Renal pelvis (tissue), 4 donors: Measurements from ENCODE around the gene MEIKIN. TPM values are rescaled to one million over a fixed set of nuclear protein-coding genes. Genes with fewer than 3 reads are reported as not detected.
A peak's percentile ranks its signal among the peaks of the same experiment; 100 is the strongest.

Source experiments
- DNase-seq: peaks from one replicate; pipeline ENCODE4 v3.0.0-alpha.2; 2013
- polyA plus RNA-seq, 3 donors: library from polyadenylated mRNA; unstranded; fragments of 120-200 nt; gene quantifications; one replicate each; pipeline ENCODE4 v1.2.1, GENCODE V29; 2013; ENCODE audit not compliant: insufficient read length in 3 of 3

Gene MEIKIN
- polyA plus RNA-seq, 3 donors: not detected

DNA sequence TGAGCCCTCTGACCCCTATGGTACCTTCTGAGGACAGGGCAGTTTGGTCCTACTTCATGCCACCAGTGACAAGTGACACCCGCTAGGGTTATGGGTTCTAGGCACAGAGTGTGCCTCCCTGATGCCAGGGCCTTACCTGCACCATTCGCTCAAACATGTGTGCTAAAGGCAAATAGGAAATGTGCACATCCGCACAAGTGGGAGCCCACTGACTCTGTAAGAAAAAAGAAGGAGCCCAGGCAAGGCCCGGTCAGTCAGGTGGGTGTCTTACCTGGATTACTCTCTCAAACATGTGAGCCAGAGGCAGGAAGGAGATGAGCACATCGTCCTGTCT lies 29.1 kb upstream of the MEIKIN start:
- no peak for DNase-seq

- no peak for DNase-seq
Observed at GRCh38 chr5:131974016-131974415, 28.6 kb upstream of the MEIKIN start.

DNA sequence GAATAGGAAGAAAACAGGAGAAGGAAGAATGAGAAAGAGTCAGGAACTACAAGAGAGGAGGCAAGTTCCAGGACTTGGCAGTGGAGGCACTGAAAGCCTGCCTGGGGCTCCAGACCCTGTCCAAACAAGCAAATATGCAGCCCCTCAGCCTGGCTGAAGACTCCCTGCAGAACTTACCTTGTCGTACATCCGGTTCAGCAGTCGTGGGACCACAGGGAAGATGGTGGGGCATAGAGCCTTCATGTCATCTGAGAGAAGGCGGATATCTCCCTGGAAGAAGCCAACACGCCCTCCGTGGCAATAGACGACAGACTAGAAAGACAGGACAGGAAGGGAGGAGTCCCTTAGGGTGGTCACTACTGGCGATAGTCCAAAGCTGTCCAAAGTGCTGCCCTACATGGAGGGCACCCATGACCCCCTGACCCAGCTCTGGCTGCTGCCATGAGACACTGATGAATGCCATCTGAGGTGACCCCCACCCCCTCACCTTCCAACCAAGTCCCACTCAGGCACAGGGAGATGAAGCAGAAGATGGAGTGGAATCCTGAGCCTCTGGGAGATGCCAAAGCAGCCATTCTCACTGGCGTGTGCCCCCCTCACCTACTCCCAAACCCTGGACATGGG lies 27.7 kb upstream of the MEIKIN start:
- no peak for DNase-seq

DNA sequence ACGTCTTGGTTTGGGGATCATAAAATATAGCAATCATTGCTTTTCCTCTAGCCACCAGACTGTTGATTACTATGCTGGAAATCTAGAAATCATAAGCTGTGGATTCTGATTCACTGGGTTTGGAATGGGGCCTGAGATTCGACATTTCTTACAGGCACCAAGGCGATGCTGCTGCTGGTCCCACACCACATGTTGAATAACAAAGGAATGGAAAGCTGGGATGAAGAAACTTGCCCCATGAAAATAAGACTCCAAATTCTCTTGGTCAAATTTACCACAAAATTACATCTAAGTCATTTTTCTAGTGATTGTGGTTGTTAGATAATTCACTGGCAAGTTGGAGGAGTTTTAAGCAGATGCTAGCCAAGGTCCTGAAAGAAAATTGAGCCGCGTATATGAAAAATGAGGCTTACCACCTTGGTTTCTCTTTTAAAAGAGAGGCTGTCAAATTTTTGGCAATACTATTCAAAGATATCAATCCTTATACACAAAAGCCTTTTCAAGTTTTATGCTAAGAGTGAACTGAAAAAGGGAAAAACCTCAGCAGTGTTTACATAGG lies 23.0 kb upstream of the MEIKIN start:
- no peak for DNase-seq

GRCh38 chr5:131966551-131966950 lies 21.1 kb upstream of the MEIKIN start:
- no peak for DNase-seq

DNA sequence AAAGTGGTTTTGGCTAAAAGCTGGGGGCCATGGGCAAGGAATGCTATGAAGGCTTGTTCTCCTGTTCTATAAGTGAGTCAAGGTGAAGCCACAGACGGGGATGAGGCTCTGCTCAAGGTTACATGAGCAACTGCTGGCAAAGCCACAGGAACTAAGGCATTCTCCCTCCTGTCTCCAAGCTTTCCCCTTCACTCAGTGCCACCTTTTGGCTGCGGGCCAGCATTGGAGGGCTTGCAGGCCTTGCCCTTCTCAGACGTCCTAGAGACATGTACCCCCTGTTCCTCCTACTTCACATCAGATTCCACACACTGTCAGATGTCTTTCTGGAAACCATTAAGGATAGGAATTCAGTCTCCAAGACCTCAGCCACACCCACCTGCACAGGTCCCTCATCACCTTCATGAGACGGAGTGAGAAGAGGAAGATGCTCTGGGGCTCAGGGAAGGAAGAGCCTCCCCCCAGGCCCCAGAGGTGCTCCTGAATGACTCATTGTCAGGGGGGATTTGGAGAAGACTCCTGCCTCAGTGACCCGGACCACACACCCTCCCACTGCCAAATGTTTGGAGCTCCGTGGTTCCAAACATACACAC lies 20.5 kb upstream of the MEIKIN start:
- DNase-seq: no peak

DNA sequence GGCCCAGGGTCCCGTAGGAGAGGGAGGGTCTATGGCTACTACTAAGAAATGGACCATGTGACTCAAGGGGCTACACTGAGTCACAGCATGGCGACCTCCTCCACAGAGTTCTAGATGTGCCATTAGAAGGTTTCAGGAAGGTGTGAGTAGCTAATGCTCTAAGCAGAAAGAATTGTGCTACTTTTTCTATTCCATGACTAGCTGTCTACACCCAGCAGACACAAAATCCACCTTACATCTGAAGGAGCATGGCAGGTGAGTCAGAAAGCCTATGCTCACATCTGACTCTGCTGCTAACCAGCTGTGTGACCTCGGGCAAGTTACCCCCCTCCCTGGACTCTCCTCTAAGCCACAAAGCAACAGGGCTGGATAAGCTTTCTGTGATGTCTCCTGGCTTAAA lies 14.4 kb upstream of the MEIKIN start:
- no peak for DNase-seq

- DNase-seq: no peak
Observed at GRCh38 chr5:131959136-131959535, 13.7 kb upstream of the MEIKIN start.

DNA sequence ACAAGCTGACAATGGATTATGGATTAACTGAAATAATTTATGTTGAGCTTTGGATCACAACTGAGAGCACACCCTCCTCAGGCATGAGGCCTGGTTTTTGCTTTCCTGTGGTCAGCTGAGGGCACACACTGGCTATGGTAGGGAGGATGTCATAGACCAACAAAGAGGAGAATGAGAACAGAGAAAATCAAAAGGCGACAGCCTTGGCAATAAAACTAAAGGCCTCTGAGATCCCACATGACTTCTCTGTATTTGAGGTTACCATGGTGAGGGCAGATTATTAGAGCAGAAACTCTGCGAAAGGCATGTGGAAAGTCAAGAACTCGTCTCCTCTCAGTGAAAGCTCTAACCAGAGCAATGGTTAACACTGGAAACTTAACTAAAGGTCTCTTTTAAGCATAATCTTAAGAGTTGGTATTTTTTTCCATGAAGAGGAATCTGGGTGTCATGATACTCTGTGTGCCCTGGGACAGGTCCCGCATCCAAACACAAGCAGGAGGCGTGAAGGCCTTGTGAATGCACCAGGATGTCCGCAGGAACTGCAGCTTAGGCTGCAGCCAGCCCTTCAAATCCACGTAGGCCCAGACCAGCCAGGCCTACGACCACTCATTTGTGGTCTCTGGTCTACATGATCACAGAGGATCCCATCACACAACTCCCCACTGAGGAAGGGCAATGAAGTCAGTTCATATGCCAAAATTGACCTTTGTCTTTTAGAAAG lies 12.4 kb upstream of the MEIKIN start:
- DNase-seq: peak; percentile 33

- DNase-seq: no peak
Observed at GRCh38 chr5:131953969-131954368, 8.5 kb upstream of the MEIKIN start.

DNA sequence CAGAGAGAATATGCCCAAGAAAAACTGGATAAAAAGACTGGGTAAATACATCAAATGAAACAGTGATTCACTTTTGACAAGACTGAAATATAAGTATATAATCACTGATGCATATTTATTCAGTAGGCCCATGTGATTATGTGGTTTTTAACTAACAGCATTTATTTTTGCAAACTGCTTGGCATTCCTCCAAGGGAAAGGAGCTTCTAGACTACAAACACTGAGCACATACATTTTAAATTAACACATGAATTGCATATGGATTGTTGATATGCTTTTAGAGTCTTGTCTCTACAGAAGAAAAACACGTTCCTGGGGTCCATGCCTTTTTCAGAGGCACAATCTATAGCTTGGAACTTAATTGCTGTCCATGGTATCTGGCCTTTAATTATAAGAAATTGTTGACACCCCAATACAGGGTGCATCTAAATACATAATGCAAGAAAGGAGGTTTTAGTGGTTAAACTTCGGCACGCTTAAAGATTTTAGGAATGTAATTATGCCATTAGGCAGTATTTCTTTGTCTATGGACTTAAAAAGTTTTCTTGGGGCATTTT lies 6.9 kb upstream of the MEIKIN start:
- DNase-seq: no peak

DNA sequence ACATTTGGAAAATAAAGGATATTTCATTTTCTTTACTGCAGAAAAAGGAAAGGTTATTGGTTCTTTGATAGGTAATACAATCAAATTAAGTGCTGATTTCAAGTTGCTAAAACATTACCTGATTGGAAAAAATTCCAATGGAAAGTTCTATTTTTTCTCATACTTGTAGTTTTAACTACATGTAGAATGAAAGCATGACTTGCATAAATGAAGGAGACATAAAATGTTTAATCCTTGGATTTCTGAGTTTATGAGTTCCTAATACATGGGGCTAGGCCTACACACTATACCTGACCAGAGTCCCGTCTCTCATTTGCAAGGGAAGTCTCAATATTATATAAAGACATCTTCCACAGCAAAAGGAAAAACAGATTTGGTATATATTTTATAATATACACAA lies 5.2 kb upstream of the MEIKIN start:
- DNase-seq: no peak

GRCh38 chr5:131947445-131947844 lies 2.0 kb upstream of the MEIKIN start:
- no peak for DNase-seq

- no peak for DNase-seq
Observed at GRCh38 chr5:131944702-131945550, 537 bp downstream of the MEIKIN start.

DNA sequence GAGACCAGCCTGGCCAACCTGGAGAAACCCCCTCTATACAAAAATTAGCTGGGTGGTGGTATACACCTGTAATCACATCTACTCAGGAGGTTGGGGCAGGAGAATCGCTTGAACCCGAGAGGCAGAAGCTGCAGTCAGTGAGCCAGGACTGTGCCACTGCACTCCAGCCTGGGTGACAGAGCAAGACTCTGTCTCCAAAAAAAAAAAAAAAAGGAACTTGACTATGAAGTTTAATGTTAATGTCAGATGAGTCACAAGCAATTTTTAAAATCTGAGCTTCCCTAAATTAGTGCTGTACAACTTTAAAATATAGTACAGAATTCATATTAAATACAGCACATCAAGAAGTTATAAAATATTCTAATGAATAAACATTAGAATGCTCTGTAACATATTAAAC lies 1.5 kb downstream of the MEIKIN start:
- no peak for DNase-seq

GRCh38 chr5:131942016-131942415 lies 3.4 kb downstream of the MEIKIN start:
- no peak for DNase-seq

- DNase-seq: no peak
Observed at GRCh38 chr5:131939690-131940345, 5.6 kb downstream of the MEIKIN start.

DNA sequence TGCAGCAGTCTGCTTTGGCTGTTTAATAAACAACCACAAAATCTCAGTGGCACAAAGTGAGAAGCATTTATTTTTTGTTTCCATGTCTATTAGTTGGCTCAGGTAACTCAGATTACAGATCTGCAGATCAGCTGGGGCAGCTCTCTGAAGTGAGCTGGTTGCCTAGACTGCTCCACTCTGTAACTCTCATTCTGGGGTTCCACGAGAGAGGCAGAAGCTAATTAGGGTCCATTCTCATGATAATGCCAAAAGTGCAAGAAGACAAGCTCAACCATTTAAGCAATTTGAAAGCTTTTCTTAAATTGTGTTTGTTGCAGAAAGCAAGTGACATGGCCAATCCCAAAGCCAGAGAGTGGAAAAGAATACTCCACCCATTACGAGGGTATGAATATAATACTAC lies 13.2 kb downstream of the MEIKIN start:
- DNase-seq: no peak

GRCh38 chr5:131928957-131929356 lies 16.5 kb downstream of the MEIKIN start:
- DNase-seq: no peak

DNA sequence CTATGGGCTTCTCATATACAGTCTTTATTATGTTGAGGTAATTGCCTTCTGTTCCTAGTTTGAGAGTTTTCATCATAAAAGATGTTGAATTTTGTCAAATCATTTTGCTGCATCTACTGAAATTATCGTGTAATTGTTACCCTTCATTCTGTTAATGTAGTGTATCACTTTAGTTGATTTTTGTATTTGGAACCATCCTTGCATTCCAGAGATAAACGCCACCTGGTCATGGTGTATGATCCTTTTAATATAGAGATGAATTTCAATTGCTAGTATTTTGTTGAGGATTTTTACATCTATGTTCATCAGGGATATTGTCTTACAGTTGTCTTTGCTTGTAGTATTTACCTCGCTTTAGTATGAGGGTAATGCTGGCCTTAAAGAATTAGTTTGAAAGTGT lies 19.3 kb downstream of the MEIKIN start:
- DNase-seq: no peak

DNA sequence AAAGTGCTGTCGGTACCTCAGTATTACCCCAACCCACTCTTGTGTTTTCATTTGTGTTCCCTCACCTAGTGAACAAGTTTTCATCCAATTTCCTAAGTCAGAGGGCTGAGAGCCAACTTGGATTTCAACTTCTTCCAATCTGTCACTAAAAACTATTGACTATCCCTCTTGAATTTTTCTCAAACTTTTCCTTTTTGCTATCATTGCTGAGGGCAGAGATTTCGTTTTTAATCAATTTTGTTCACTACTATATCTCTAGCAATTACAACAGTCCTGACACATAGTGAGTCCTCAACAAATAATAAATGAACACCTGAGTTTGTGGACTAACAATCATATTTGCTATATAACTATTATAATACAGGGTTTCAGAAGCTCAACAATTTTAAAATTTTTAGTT lies 29.0 kb downstream of the MEIKIN start:
- DNase-seq: no peak

GRCh38 chr5:131914472-131914871 lies 31.0 kb downstream of the MEIKIN start:
- no peak for DNase-seq
